Measurements from ENCODE around the gene SETBP1.

- no peak for TF ChIP-seq POLR2AphosphoS5 (IDR thresholded peaks at IDR 0.05; ENCODE audit: borderline replicate concordance, low read depth, low read length)
- no peak for TF ChIP-seq EZH2 (IDR thresholded peaks at IDR 0.05)
These were observed 300.4 kb downstream of the SETBP1 start for GRCh38 chr18:44981121-44981520.

All from SK-N-MC (cell line).